Activated T-cell treated with anti-CD3 and anti-CD28 coated beads, Interleukin-2, amount 50 U/mL, for 24 hours (primary cell): Measurements from ENCODE around the gene ECD.
A peak's percentile ranks its signal among the peaks of the same experiment; 100 is the strongest.

Experiments
- DNase-seq: peaks from one replicate; pipeline ENCODE4 v3.0.0-alpha.2; 2020
- H3K27ac Mint-ChIP-seq: 2 replicates; pipeline ENCODE4 v1.8.0; 2020; ENCODE audit warnings: mild to moderate bottlenecking, mixed read lengths
- H3K27me3 Mint-ChIP-seq: 2 replicates; pipeline ENCODE4 v1.8.0; 2020; ENCODE audit warnings: mixed read lengths
- H3K36me3 Mint-ChIP-seq: 2 replicates; pipeline ENCODE4 v1.8.0; 2020; ENCODE audit warnings: low read depth, mixed read lengths
- H3K4me1 Mint-ChIP-seq: 2 replicates; pipeline ENCODE4 v1.8.0; 2020; ENCODE audit warnings: low read depth, mixed read lengths
- H3K4me3 Mint-ChIP-seq: 2 replicates; pipeline ENCODE4 v1.8.0; 2020; ENCODE audit warnings: mild to moderate bottlenecking, moderate library complexity, mixed read lengths
- H3K9me3 Mint-ChIP-seq: 2 replicates; pipeline ENCODE4 v1.8.0; 2020; ENCODE audit warnings: mixed read lengths

Gene ECD

GRCh38 chr10:73096449-73097304 lies 71.1 kb downstream of the ECD start, which contains the start of gene P4HA1:
Gene P4HA1, minus strand, starts transcription at chr10:73096866. Its CDS starts 21,983 bp downstream, at chr10:73074883.
- H3K4me1 Mint-ChIP-seq, result peaks cover 35% of the 10 kb centered on the region
- H3K4me3 Mint-ChIP-seq, result peak within 1 kb of the TSS; percentile 87
- DNase-seq, result peak; percentile 99
- peaks cover 38% of the 10 kb centered on the region for H3K36me3 Mint-ChIP-seq
- H3K27ac Mint-ChIP-seq, result peak within 1 kb of the TSS; percentile 97
- no peaks in the 10 kb centered on the region for H3K9me3 Mint-ChIP-seq
- H3K27me3 Mint-ChIP-seq, result no peaks in the 10 kb centered on the region

DNA sequence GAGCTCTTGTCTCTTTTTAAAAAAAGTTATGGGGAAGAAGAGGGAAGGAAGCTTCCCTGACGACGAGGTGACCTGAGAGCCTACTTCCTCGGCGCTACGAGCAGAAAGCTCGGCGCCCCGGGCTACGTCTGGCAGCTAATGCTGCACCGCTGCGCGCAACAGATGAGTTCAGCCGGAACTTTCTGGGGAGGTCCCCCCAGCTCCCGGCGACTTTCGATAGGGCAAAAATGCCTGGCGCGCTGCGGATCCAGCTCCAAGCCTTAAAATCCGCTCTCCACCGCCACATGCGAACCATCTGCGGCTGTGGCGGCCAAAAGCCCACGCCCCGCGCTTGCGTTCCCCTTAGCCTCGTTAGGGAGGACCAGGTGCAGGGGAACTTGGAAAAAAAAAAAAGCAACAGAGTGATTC lies 71.8 kb downstream of the ECD start:
- peak; percentile 82 for DNase-seq
- no peaks in the 10 kb centered on the region for H3K27me3 Mint-ChIP-seq
- H3K9me3 Mint-ChIP-seq, result no peaks in the 10 kb centered on the region
- H3K4me3 Mint-ChIP-seq, result peak overlapping the region; percentile 87
- H3K36me3 Mint-ChIP-seq, result peaks cover 41% of the 10 kb centered on the region
- H3K27ac Mint-ChIP-seq, result peak overlapping the region; percentile 97
- H3K4me1 Mint-ChIP-seq, result peaks cover 36% of the 10 kb centered on the region

DNA sequence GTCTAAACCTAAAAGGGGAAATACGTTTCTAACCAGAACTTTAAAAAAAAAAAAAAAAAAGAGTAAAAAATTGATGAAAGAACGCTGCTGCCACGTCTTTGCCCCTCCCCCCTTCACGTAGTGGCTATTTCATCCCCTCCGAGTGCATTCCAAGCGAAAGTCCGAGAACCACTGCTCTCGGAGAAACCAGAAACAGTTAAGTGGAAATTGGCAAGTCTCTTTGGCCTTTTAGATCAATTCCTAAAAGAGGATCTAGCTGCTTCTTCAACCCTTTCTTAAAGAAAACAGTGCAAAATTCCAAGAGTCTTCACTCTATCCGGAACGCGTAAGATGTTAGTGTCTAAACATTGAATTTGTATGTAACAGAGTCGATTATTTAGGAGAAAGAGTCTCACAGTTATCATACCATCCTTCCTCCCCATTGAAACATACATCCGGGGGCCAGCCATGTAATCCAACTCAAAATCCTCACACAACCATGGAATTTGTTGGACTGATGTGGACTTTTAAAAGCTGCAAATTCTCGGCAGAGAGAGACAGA lies 72.3 kb downstream of the ECD start:
- H3K36me3 Mint-ChIP-seq, result peaks cover 40% of the 10 kb centered on the region
- H3K9me3 Mint-ChIP-seq, result no peaks in the 10 kb centered on the region
- H3K4me1 Mint-ChIP-seq, result peaks cover 36% of the 10 kb centered on the region
- DNase-seq, result peak; percentile 41
- peak overlapping the region; percentile 97 for H3K27ac Mint-ChIP-seq
- no peaks in the 10 kb centered on the region for H3K27me3 Mint-ChIP-seq
- peak overlapping the region; percentile 87 for H3K4me3 Mint-ChIP-seq

DNA sequence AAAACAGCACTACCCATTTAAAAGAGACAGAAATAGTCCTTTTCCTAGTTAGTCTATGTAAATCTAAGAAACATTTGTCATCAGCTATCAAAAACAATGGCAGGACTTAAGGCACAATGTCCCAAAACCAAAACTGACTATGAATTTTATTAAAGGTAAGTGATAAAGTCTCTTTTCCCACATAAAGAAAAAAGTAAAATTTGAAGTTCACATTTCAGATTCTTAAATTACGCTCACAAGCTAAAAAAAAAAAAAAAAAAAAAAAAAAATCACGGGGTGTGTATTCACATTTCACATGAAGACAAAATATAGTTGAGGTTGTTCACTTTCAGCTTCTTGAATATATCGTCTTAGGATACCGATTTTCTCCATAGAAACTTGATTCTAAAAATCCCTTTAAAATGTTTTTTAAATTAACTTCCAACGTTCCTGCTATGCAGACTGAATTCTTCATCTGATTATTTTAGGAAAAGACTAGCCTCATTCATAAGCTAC lies 72.8 kb downstream of the ECD start:
- Mint-ChIP-seq H3K9me3 (no peaks in the 10 kb centered on the region), H3K27ac (peak overlapping the region; percentile 97)
- DNase-seq, result no peak

GRCh38 chr10:73093922-73094850 lies 73.6 kb downstream of the ECD start:
- no peaks in the 10 kb centered on the region for H3K27me3 Mint-ChIP-seq
- no peaks in the 10 kb centered on the region for H3K9me3 Mint-ChIP-seq
- H3K4me3 Mint-ChIP-seq, result peak overlapping the region; percentile 87
- peaks cover 33% of the 10 kb centered on the region for H3K36me3 Mint-ChIP-seq
- peaks cover 36% of the 10 kb centered on the region for H3K4me1 Mint-ChIP-seq
- peak overlapping the region; percentile 71 for H3K27ac Mint-ChIP-seq
- DNase-seq, result no peak

More for the DNA sequence above, 72.8 kb downstream of the ECD start:
- peaks cover 36% of the 10 kb centered on the region for H3K4me1 Mint-ChIP-seq
- peak overlapping the region; percentile 87 for H3K4me3 Mint-ChIP-seq
- H3K36me3 Mint-ChIP-seq, result peaks cover 37% of the 10 kb centered on the region
- H3K27me3 Mint-ChIP-seq, result no peaks in the 10 kb centered on the region

DNA sequence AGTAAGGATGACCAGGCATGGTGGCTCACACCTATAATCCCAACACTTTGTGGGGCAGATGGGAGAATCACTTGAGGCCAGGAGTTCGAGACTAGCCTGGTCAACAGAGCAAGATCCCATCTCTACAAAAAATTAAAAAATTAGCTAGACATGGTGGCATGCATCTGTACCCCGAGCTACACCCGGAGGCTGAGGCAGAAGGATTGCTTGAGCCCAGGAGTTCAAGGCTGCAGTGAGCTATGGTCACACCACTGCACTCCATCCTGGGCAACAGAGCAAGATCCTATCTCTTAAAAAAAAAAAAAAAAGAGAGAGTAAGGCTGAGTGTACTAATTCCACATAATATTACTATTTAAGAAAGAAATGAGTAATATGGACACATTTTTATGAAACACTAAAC lies 75.0 kb downstream of the ECD start:
- no peaks in the 10 kb centered on the region for H3K9me3 Mint-ChIP-seq
- peaks cover 37% of the 10 kb centered on the region for H3K36me3 Mint-ChIP-seq
- H3K27ac Mint-ChIP-seq, result no peak overlapping the region
- H3K4me1 Mint-ChIP-seq, result peaks cover 44% of the 10 kb centered on the region
- DNase-seq, result no peak
- no peak overlapping the region for H3K4me3 Mint-ChIP-seq
- H3K27me3 Mint-ChIP-seq, result no peaks in the 10 kb centered on the region

- Mint-ChIP-seq H3K4me3 (no peak overlapping the region), H3K27me3 (no peaks in the 10 kb centered on the region), H3K27ac (no peak overlapping the region), H3K4me1 (peaks cover 24% of the 10 kb centered on the region), H3K36me3 (peaks cover 24% of the 10 kb centered on the region), H3K9me3 (no peaks in the 10 kb centered on the region)
- no peak for DNase-seq
Measured at GRCh38 chr10:73088304-73088703, 79.5 kb downstream of the ECD start.

GRCh38 chr10:73086816-73087215 lies 81.0 kb downstream of the ECD start:
- DNase-seq, result no peak
- H3K27ac Mint-ChIP-seq, result no peak overlapping the region
- H3K4me3 Mint-ChIP-seq, result no peak overlapping the region
- H3K36me3 Mint-ChIP-seq, result peaks cover 23% of the 10 kb centered on the region
- no peaks in the 10 kb centered on the region for H3K27me3 Mint-ChIP-seq
- peaks cover 21% of the 10 kb centered on the region for H3K4me1 Mint-ChIP-seq
- H3K9me3 Mint-ChIP-seq, result no peaks in the 10 kb centered on the region

GRCh38 chr10:73084209-73084608 lies 83.6 kb downstream of the ECD start:
- DNase-seq, result no peak
- H3K4me3 Mint-ChIP-seq, result no peak overlapping the region
- H3K27me3 Mint-ChIP-seq, result no peaks in the 10 kb centered on the region
- H3K4me1 Mint-ChIP-seq, result peaks cover 24% of the 10 kb centered on the region
- no peak overlapping the region for H3K27ac Mint-ChIP-seq
- H3K9me3 Mint-ChIP-seq, result no peaks in the 10 kb centered on the region
- H3K36me3 Mint-ChIP-seq, result peaks cover 15% of the 10 kb centered on the region
